Central memory CD8-positive, alpha-beta T cell (primary cell): Measurements from ENCODE around the gene GJC2.
"Not testable (repeated sequence)": the region's sequence is repeated elsewhere in the genome, so short reads cannot be mapped to it uniquely, and the experiment has no call there.

Experiments
- ATAC-seq: fragments of 150-1000 bp; cut with Tn5 transposase; replicated peaks from 2 replicates; pipeline ENCODE4 v1.10.0; 2022; ENCODE audit warnings: mild to moderate bottlenecking, moderate FRiP score, moderate number of reproducible peaks; ENCODE audit not compliant: poor library complexity, severe bottlenecking; ENCODE audit errors: extremely low read depth
- DNase-seq, 2 donors: peaks; one replicate each; pipeline ENCODE4 v3.0.0; 2021; ENCODE audit warnings: low spot score in 2 of 2
- H3K27ac Mint-ChIP-seq: one replicate; pipeline ENCODE4 v1.8.0; 2022; ENCODE audit warnings: low read depth, mild to moderate bottlenecking, moderate library complexity, mixed read lengths
- H3K27me3 Mint-ChIP-seq: one replicate; pipeline ENCODE4 v1.8.0; 2022; ENCODE audit warnings: mixed read lengths
- H3K36me3 Mint-ChIP-seq: one replicate; pipeline ENCODE4 v1.8.0; 2022; ENCODE audit warnings: mild to moderate bottlenecking, moderate library complexity, mixed read lengths; ENCODE audit not compliant: insufficient read depth
- H3K4me1 Mint-ChIP-seq: one replicate; pipeline ENCODE4 v1.8.0; 2022; ENCODE audit warnings: mixed read lengths
- H3K4me3 Mint-ChIP-seq: one replicate; pipeline ENCODE4 v1.8.0; 2022; ENCODE audit warnings: mild to moderate bottlenecking, moderate library complexity, mixed read lengths
- H3K9me3 Mint-ChIP-seq: one replicate; pipeline ENCODE4 v1.8.0; 2022; ENCODE audit warnings: mixed read lengths

The GJC2 gene

GRCh38 chr1:228176461-228177182 lies 26.9 kb downstream of the GJC2 start:
- ATAC-seq (no peak), DNase-seq (no peak)
- no peak overlapping the region for H3K27ac Mint-ChIP-seq
- H3K27me3 Mint-ChIP-seq, result no peaks in the 10 kb centered on the region
- peaks cover 16% of the 10 kb centered on the region for H3K4me1 Mint-ChIP-seq
- H3K4me3 Mint-ChIP-seq, result no peak overlapping the region
- peaks cover 25% of the 10 kb centered on the region for H3K36me3 Mint-ChIP-seq
- no peaks in the 10 kb centered on the region for H3K9me3 Mint-ChIP-seq

- Mint-ChIP-seq H3K27me3 (no peaks in the 10 kb centered on the region), H3K36me3 (peaks cover 28% of the 10 kb centered on the region), H3K4me3 (no peak overlapping the region), H3K27ac (no peak overlapping the region), H3K9me3 (no peaks in the 10 kb centered on the region), H3K4me1 (peaks cover 16% of the 10 kb centered on the region)
- ATAC-seq (no peak), DNase-seq (no peak)
Observed at GRCh38 chr1:228177183-228177475, 27.4 kb downstream of the GJC2 start.

DNA sequence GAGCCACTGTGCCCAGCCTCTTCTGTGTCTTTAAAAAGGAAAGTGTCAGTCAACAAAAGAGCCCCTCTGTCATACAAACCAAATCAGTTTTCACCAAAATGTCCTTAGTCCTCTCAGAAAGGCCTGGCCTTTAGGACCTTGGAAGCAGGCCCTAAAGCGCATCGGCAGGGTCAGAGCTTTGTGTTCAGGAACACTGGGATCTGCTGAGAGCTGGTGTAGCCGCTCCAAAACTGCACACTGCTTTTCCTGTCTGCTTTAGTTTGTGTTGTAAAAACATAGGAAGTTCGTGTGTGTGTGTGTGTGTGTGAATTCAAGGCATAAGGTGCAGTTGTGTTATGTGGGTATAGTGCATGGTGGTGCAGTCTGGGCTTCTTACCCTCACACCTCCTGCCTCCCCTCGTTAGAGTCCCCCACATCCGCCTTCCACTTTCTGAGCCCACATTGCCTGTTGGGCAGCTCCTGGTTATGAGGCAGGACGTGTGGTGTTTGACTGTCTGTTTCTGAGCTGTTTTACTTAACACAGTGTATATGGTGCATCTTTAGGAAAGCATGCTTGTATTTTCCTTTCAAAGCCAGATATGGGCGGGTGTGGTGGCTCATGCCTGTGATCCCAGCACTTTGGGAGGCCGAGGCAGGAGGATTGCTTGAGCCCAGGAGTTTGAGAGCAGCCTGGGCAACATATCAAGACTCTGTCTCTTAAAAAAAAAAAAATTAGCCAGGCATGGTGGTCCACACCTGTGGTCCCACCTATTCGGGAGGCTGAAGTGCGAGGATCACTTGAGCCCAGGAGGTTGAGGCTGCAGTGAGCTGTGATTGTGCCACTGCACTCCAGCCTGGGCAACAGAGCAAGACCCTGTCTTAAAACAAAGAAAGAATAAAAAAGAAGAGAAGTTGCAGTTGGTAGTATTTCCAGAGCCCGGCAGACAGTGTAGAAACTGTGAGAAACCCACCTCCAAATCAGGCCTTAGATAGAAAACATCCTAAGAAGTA lies 28.3 kb downstream of the GJC2 start:
- Mint-ChIP-seq H3K4me3 (no peak overlapping the region), H3K27me3 (no peaks in the 10 kb centered on the region), H3K36me3 (peaks cover 28% of the 10 kb centered on the region), H3K27ac (no peak overlapping the region), H3K9me3 (no peaks in the 10 kb centered on the region), H3K4me1 (peaks cover 8% of the 10 kb centered on the region)
- DNase-seq (no peak), ATAC-seq (no peak)

DNA sequence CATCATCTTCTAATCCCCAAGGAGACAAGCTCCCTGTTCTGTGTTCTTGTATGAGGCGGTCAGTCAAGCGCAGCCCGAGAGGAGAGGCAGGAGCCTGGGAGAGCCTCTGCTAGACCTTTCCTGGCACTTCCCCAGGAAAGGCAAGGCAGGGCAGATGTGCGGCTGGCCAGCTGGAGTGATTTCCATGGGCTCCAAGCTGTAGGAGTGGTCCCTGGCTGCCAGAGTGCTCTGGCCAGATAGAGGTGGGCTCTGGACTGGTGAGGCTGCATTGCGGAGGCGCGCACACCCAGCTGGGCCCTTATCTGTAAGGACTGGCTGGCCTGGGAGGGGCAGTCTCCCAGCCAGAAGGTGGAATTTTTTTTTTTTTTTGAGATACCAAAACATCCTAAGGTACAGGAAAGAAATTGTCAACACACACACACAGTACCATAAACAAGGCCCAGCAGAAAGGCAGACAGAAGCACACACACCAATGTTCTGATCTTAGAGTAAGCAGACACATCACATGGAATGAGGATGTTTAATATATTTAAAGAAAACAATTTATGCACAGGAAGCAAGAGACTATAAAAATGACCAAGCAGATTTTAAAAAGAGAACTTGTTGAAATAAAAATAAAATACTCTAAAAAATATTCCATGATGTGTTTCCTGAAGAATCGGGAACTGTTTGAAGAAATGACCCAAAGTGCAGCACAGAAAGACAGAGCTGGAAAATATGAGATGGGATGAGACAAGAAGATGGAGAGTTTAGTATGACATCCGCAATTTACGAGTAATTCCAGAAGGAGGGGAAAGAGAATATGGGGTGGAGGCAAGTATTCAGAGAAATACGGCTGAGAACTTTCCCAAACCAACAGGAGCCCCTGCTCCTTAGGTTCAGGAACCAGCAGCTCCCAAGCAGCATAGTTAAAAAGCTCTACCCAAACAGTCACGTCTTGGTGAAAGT lies 29.3 kb downstream of the GJC2 start:
- peaks cover 26% of the 10 kb centered on the region for H3K36me3 Mint-ChIP-seq
- peaks cover 13% of the 10 kb centered on the region for H3K4me1 Mint-ChIP-seq

GRCh38 chr1:228180271-228180958 lies 30.7 kb downstream of the GJC2 start:
- Mint-ChIP-seq H3K36me3 (peaks cover 19% of the 10 kb centered on the region), H3K27me3 (no peaks in the 10 kb centered on the region), H3K4me3 (no peak overlapping the region), H3K27ac (no peak overlapping the region), H3K4me1 (peaks cover 18% of the 10 kb centered on the region), H3K9me3 (no peaks in the 10 kb centered on the region)
- ATAC-seq (no peak), DNase-seq (no peak)

More for the DNA sequence above, 29.3 kb downstream of the GJC2 start:
- ATAC-seq, result no peak
- Mint-ChIP-seq H3K4me3 (no peak overlapping the region), H3K9me3 (no peaks in the 10 kb centered on the region), H3K27me3 (no peaks in the 10 kb centered on the region), H3K27ac (peak overlapping the region; percentile 24)
- no peak for DNase-seq

GRCh38 chr1:228180959-228181644 lies 31.4 kb downstream of the GJC2 start:
- ATAC-seq (no peak), DNase-seq (no peak)
- no peak overlapping the region for H3K4me3 Mint-ChIP-seq
- no peaks in the 10 kb centered on the region for H3K27me3 Mint-ChIP-seq
- H3K27ac Mint-ChIP-seq, result no peak overlapping the region
- H3K9me3 Mint-ChIP-seq, result no peaks in the 10 kb centered on the region
- peaks cover 25% of the 10 kb centered on the region for H3K4me1 Mint-ChIP-seq
- peaks cover 18% of the 10 kb centered on the region for H3K36me3 Mint-ChIP-seq

GRCh38 chr1:228181645-228182034 lies 31.9 kb downstream of the GJC2 start:
- no peak for DNase-seq
- Mint-ChIP-seq H3K27me3 (no peaks in the 10 kb centered on the region), H3K36me3 (peaks cover 18% of the 10 kb centered on the region), H3K4me3 (no peak overlapping the region), H3K9me3 (no peaks in the 10 kb centered on the region), H3K27ac (no peak overlapping the region), H3K4me1 (peaks cover 28% of the 10 kb centered on the region)
- no peak for ATAC-seq

DNA sequence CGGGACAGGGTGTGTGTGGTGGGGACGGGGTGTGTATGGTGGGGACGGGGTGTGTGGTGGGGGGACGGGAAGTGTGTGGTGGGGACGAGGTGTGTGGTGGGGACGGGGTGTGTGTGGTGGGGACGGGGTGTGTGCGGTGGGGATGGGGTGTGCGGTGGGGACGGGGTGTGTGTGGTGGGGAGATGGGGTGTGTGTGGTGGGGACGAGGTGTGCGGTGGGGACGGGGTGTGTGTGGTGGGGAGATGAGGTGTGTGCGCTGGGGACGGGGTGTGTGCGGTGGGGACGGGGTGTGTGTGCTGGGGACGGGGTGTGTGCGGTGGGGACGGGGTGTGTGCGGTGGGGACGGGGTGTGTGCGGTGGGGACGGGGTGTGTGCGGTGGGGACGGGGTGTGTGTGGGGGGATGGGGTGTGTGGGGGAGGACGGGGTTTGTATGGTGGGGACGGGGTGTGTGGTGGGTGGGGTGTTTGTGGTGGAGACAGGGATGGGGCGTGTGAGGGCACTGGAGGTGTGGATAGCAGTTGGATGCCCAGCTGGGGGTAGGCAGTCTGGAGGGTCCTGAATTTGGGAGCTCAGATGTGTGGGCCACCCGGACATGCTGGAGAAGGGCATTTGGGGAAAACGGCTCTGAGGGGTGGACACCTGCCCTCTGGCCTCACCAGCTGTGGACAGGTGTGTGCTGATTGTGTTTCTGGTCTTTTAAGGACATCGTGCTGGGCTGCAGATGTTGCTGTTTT lies 32.7 kb downstream of the GJC2 start:
- Mint-ChIP-seq H3K27ac (peak overlapping the region; percentile 55), H3K36me3 (peaks cover 18% of the 10 kb centered on the region), H3K4me3 (no peak overlapping the region), H3K4me1 (peaks cover 28% of the 10 kb centered on the region), H3K9me3 (no peaks in the 10 kb centered on the region), H3K27me3 (no peaks in the 10 kb centered on the region)
- DNase-seq (no peak), ATAC-seq (peak; percentile 4)

GRCh38 chr1:228184152-228184551 lies 34.4 kb downstream of the GJC2 start:
- no peak overlapping the region for H3K4me3 Mint-ChIP-seq
- DNase-seq (no peak), ATAC-seq (no peak)
- H3K9me3 Mint-ChIP-seq, result no peaks in the 10 kb centered on the region
- H3K27me3 Mint-ChIP-seq, result no peaks in the 10 kb centered on the region
- H3K36me3 Mint-ChIP-seq, result peaks cover 17% of the 10 kb centered on the region
- H3K4me1 Mint-ChIP-seq, result peaks cover 35% of the 10 kb centered on the region
- H3K27ac Mint-ChIP-seq, result no peak overlapping the region

- H3K36me3 Mint-ChIP-seq, result peaks cover 18% of the 10 kb centered on the region
- ATAC-seq, result peak; percentile 98
- H3K4me1 Mint-ChIP-seq, result peaks cover 35% of the 10 kb centered on the region
- no peaks in the 10 kb centered on the region for H3K27me3 Mint-ChIP-seq
- peak overlapping the region; percentile 77 for H3K27ac Mint-ChIP-seq
- peak in 1 of 2 donors; percentile 63 for DNase-seq
- H3K4me3 Mint-ChIP-seq, result peak overlapping the region; percentile 60
- H3K9me3 Mint-ChIP-seq, result no peaks in the 10 kb centered on the region
Observed at GRCh38 chr1:228185641-228185965, 35.9 kb downstream of the GJC2 start.

DNA sequence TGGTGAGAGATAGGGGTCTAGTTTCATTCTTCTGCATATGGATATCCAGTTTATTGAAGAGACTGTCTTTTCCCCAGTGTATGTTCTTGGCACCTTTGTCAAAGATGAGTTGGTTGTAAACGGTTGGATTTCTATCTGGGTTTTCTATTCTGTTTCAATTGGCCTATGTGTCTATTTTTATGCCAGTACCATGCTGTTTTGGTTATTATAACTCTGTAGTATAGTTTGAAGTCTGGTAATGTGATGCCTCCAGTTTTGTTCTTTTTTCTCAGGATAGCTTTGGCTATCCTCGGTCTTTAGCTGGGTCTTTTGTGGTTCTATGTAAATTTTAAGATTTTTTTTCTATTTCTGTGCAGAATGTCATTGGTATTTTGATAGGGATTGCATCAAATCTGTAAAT lies 38.5 kb downstream of the GJC2 start:
- DNase-seq, H3K4me3 Mint-ChIP-seq, H3K27me3 Mint-ChIP-seq, H3K36me3 Mint-ChIP-seq, ATAC-seq, H3K9me3 Mint-ChIP-seq: not testable (repeated sequence)
- peaks cover 25% of the 10 kb centered on the region for H3K4me1 Mint-ChIP-seq
- peak overlapping the region; percentile 48 for H3K27ac Mint-ChIP-seq
